ENCODE data around the gene ADGRV1.
"Not testable (repeated sequence)": the region's sequence is repeated elsewhere in the genome, so short reads cannot be mapped to it uniquely, and the experiment has no call there.

ADGRV1 gene

GRCh38 chr5:90834711-90835110 is 276.1 kb downstream of the ADGRV1 start:
- no peak overlapping the region for H3K9ac ChIP-seq (ENCODE audit: low read length)
- no peak overlapping the region for H3K4me3 ChIP-seq (ENCODE audit: low read length)
- H3K4me1 ChIP-seq (ENCODE audit: control insufficient read depth, low read depth, low read length) = no peaks in the 10 kb centered on the region
- no peaks in the 10 kb centered on the region for H3K9me3 ChIP-seq (ENCODE audit: control insufficient read depth, low read depth, low read length)
- no peak overlapping the region for H3K27ac ChIP-seq (ENCODE audit: low read length)
- no peaks in the 10 kb centered on the region for H3K27me3 ChIP-seq (ENCODE audit: control insufficient read depth, insufficient read depth, low read length)
- H3K36me3 ChIP-seq (ENCODE audit: control insufficient read depth, low read depth, low read length) = peaks cover 5% of the 10 kb centered on the region

DNA sequence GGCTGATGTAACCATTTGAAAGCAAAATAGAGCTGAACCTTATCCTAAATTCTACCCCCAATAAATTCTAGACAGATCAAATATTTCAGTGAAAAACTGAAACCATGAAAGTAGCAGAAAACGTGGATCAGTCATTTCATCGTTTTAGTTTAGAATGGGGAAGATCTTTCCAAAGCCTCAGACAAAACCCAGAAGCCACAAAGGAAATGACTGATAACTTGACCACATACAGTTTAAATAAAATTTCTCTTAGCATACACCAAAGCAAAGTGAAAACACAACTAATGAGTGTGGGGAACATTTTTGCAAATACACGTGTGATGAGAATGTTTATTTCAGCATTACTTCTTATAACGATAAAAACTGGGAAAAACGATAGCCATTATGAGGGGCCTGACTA is 284.8 kb downstream of the ADGRV1 start:
- H3K4me1 ChIP-seq (ENCODE audit: control insufficient read depth, low read depth, low read length) = no peaks in the 10 kb centered on the region
- no peaks in the 10 kb centered on the region for H3K9me3 ChIP-seq (ENCODE audit: control insufficient read depth, low read depth, low read length)
- H3K4me3 ChIP-seq (ENCODE audit: low read length) = no peak overlapping the region
- H3K9ac ChIP-seq (ENCODE audit: low read length) = no peak overlapping the region
- no peaks in the 10 kb centered on the region for H3K27me3 ChIP-seq (ENCODE audit: control insufficient read depth, insufficient read depth, low read length)
- H3K36me3 ChIP-seq (ENCODE audit: control insufficient read depth, low read depth, low read length) = peaks cover 8% of the 10 kb centered on the region
- H3K27ac ChIP-seq (ENCODE audit: low read length) = no peak overlapping the region

GRCh38 chr5:90844931-90845330 is 286.3 kb downstream of the ADGRV1 start:
- no peaks in the 10 kb centered on the region for H3K4me1 ChIP-seq (ENCODE audit: control insufficient read depth, low read depth, low read length)
- H3K9me3 ChIP-seq (ENCODE audit: control insufficient read depth, low read depth, low read length) = no peaks in the 10 kb centered on the region
- H3K27ac ChIP-seq (ENCODE audit: low read length) = no peak overlapping the region
- peaks cover 13% of the 10 kb centered on the region for H3K36me3 ChIP-seq (ENCODE audit: control insufficient read depth, low read depth, low read length)
- no peaks in the 10 kb centered on the region for H3K27me3 ChIP-seq (ENCODE audit: control insufficient read depth, insufficient read depth, low read length)
- H3K4me3 ChIP-seq (ENCODE audit: low read length) = no peak overlapping the region
- no peak overlapping the region for H3K9ac ChIP-seq (ENCODE audit: low read length)

DNA sequence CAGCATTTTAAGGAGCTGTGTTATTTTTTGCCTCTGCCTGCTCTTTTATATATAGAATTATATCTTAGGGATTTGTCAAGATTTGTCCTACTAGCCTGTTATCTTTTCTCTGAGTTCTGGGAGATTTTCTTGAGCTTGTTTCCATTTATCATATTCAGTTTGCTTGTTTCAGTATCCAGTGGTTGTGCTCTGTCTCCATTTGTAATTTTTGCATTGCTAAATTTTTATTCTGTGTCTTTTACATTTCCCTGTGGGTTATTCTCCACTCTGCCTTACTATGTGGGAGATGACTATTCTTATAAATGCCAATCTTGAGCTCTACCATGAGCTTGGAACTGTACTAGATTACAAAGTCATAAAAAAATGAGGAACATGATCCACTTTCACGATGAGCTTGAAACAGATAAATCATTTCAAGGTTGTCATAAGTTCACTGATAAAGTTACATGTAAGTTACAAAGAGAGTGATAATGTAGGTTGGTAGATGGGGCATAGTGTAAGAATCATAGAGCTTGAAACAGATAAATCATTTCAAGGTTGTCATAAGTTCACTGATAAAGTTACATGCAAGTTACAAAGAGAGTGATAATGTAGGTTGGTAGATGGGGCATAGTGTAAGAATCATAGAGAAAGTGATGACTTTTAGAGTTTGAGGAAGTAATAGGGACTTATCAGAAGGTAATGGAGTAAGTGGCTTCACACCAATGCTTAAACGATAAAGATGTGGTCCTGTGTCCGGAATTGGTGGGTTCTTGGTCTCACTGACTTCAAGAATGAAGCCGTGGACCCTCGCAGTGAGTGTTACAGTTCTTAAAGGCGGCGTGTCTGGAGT is 287.3 kb downstream of the ADGRV1 start:
- Histone ChIP-seq H3K27ac (ENCODE audit: low read length) (no peak overlapping the region), H3K27me3 (ENCODE audit: control insufficient read depth, insufficient read depth, low read length) (no peaks in the 10 kb centered on the region), H3K4me3 (ENCODE audit: low read length) (no peak overlapping the region), H3K9me3 (ENCODE audit: control insufficient read depth, low read depth, low read length) (no peaks in the 10 kb centered on the region), H3K36me3 (ENCODE audit: control insufficient read depth, low read depth, low read length) (peaks cover 8% of the 10 kb centered on the region), H3K9ac (ENCODE audit: low read length) (no peak overlapping the region), H3K4me1 (ENCODE audit: control insufficient read depth, low read depth, low read length) (no peaks in the 10 kb centered on the region)

- H3K27me3 ChIP-seq (ENCODE audit: control insufficient read depth, insufficient read depth, low read length); H3K9ac ChIP-seq (ENCODE audit: low read length); H3K4me3 ChIP-seq (ENCODE audit: low read length); H3K36me3 ChIP-seq (ENCODE audit: control insufficient read depth, low read depth, low read length); H3K4me1 ChIP-seq (ENCODE audit: control insufficient read depth, low read depth, low read length); H3K27ac ChIP-seq (ENCODE audit: low read length); H3K9me3 ChIP-seq (ENCODE audit: control insufficient read depth, low read depth, low read length): not testable (repeated sequence)
Observed at GRCh38 chr5:90847606-90848005, 289.0 kb downstream of the ADGRV1 start.

- Histone ChIP-seq H3K4me1 (ENCODE audit: control insufficient read depth, low read depth, low read length) (no peaks in the 10 kb centered on the region), H3K9me3 (ENCODE audit: control insufficient read depth, low read depth, low read length) (no peaks in the 10 kb centered on the region), H3K9ac (ENCODE audit: low read length) (no peak overlapping the region), H3K36me3 (ENCODE audit: control insufficient read depth, low read depth, low read length) (peaks cover 5% of the 10 kb centered on the region), H3K4me3 (ENCODE audit: low read length) (no peak overlapping the region), H3K27ac (ENCODE audit: low read length) (no peak overlapping the region), H3K27me3 (ENCODE audit: control insufficient read depth, insufficient read depth, low read length) (no peaks in the 10 kb centered on the region)
Observed at GRCh38 chr5:90849939-90850338, 291.3 kb downstream of the ADGRV1 start.

DNA sequence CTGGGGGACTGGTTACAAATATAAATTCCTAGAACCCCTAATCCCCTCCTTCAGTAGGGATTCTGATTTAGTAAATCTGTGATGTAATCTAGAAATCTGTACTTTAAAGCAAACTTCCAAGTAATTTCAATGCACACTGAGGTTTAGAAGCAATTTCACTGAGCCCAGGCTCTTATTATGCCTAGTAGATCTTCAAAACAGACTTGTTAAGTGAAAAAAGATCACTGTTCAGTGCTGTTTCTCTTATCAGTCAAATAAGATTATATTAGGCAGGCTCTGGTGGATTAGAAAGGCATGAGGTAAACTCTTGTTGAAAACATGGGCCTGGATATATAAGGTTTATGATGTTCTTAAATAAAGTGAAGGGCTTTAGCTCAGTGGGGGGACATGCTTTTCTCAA is 293.9 kb downstream of the ADGRV1 start:
- Histone ChIP-seq H3K9ac (ENCODE audit: low read length) (no peak overlapping the region), H3K9me3 (ENCODE audit: control insufficient read depth, low read depth, low read length) (no peaks in the 10 kb centered on the region), H3K27ac (ENCODE audit: low read length) (no peak overlapping the region)

DNA sequence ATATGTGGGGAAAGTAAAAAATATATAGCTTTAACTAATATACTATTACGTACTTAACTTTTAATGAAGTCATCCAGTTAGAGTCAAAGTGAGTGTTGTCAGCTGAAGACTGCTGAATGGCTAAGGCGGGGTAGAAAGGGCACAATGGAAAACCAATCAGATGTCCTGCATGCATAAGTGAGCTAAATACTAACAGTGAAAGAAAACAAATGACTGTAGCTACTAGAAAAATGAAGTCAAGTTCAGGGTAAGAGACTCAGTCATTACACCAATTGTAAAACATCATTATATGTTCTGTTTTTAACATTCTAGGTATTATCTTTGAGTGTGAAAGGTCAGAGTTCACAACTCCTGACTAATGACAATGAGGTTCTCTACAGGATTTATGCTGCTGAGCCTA is 295.2 kb downstream of the ADGRV1 start:
- Histone ChIP-seq H3K9me3 (ENCODE audit: control insufficient read depth, low read depth, low read length) (no peaks in the 10 kb centered on the region), H3K4me3 (ENCODE audit: low read length) (no peak overlapping the region), H3K36me3 (ENCODE audit: control insufficient read depth, low read depth, low read length) (peaks cover 12% of the 10 kb centered on the region), H3K27me3 (ENCODE audit: control insufficient read depth, insufficient read depth, low read length) (no peaks in the 10 kb centered on the region), H3K27ac (ENCODE audit: low read length) (no peak overlapping the region), H3K9ac (ENCODE audit: low read length) (no peak overlapping the region), H3K4me1 (ENCODE audit: control insufficient read depth, low read depth, low read length) (no peaks in the 10 kb centered on the region)

More for the DNA sequence above, 293.9 kb downstream of the ADGRV1 start:
- Histone ChIP-seq H3K4me1 (ENCODE audit: control insufficient read depth, low read depth, low read length) (no peaks in the 10 kb centered on the region), H3K27me3 (ENCODE audit: control insufficient read depth, insufficient read depth, low read length) (no peaks in the 10 kb centered on the region), H3K4me3 (ENCODE audit: low read length) (no peak overlapping the region), H3K36me3 (ENCODE audit: control insufficient read depth, low read depth, low read length) (peaks cover 13% of the 10 kb centered on the region)

GRCh38 chr5:90854169-90854568 is 295.6 kb downstream of the ADGRV1 start:
- Histone ChIP-seq H3K9ac (ENCODE audit: low read length) (no peak overlapping the region), H3K36me3 (ENCODE audit: control insufficient read depth, low read depth, low read length) (peaks cover 8% of the 10 kb centered on the region), H3K27ac (ENCODE audit: low read length) (no peak overlapping the region), H3K4me3 (ENCODE audit: low read length) (no peak overlapping the region), H3K9me3 (ENCODE audit: control insufficient read depth, low read depth, low read length) (no peaks in the 10 kb centered on the region), H3K27me3 (ENCODE audit: control insufficient read depth, insufficient read depth, low read length) (no peaks in the 10 kb centered on the region), H3K4me1 (ENCODE audit: control insufficient read depth, low read depth, low read length) (no peaks in the 10 kb centered on the region)

GRCh38 chr5:90855296-90856010 is 296.9 kb downstream of the ADGRV1 start:
- Histone ChIP-seq H3K36me3 (ENCODE audit: control insufficient read depth, low read depth, low read length) (peaks cover 8% of the 10 kb centered on the region), H3K9me3 (ENCODE audit: control insufficient read depth, low read depth, low read length) (no peaks in the 10 kb centered on the region), H3K9ac (ENCODE audit: low read length) (no peak overlapping the region), H3K27ac (ENCODE audit: low read length) (no peak overlapping the region), H3K4me1 (ENCODE audit: control insufficient read depth, low read depth, low read length) (no peaks in the 10 kb centered on the region), H3K4me3 (ENCODE audit: low read length) (no peak overlapping the region), H3K27me3 (ENCODE audit: control insufficient read depth, insufficient read depth, low read length) (no peaks in the 10 kb centered on the region)

- Histone ChIP-seq H3K9me3 (ENCODE audit: control insufficient read depth, low read depth, low read length) (no peaks in the 10 kb centered on the region), H3K4me3 (ENCODE audit: low read length) (no peak overlapping the region), H3K9ac (ENCODE audit: low read length) (no peak overlapping the region), H3K27me3 (ENCODE audit: control insufficient read depth, insufficient read depth, low read length) (no peaks in the 10 kb centered on the region), H3K27ac (ENCODE audit: low read length) (no peak overlapping the region), H3K4me1 (ENCODE audit: control insufficient read depth, low read depth, low read length) (no peaks in the 10 kb centered on the region), H3K36me3 (ENCODE audit: control insufficient read depth, low read depth, low read length) (peaks cover 3% of the 10 kb centered on the region)
Observed at GRCh38 chr5:90861843-90862586, 303.4 kb downstream of the ADGRV1 start.

Data from iPS-18a (cell line).